ENCODE results near the gene SUPT20H. TPM values are rescaled to one million over a fixed set of nuclear protein-coding genes. Genes with fewer than 3 reads are reported as not detected.

Gene SUPT20H
- total and polyA plus RNA-seq, 2 experiments from 2014 or later = 47.5 to 58.3 TPM

- no peak for DNase-seq (ENCODE audit: low spot score)
- Histone ChIP-seq H3K4me1 (ENCODE audit: insufficient read depth) (no peaks in the 10 kb centered on the region), H3K27ac (no peak overlapping the region), H3K4me2 (no peak overlapping the region), H2AFZ (no peak overlapping the region), H3K36me3 (replicated peaks; ENCODE audit: insufficient read depth, low read depth) (no peaks in the 10 kb centered on the region), H4K20me1 (ENCODE audit: insufficient read depth, poor library complexity, severe bottlenecking) (no peaks in the 10 kb centered on the region), H3K9me2 (replicated peaks; ENCODE audit: insufficient read depth) (no peaks in the 10 kb centered on the region), H3K4me3 (no peak overlapping the region), H3K79me2 (no peaks in the 10 kb centered on the region), H3K27me3 (no peaks in the 10 kb centered on the region), H3K9me3 (ENCODE audit: low read depth) (no peaks in the 10 kb centered on the region)
- TF ChIP-seq EZH2 (IDR thresholded peaks at IDR 0.05; ENCODE audit: borderline replicate concordance) (no peak), EZH2phosphoT487 (IDR thresholded peaks at IDR 0.05; ENCODE audit: low read depth, severe bottlenecking, unreplicated experiment) (no peak)
- TF ChIP-seq, protein P1, sequence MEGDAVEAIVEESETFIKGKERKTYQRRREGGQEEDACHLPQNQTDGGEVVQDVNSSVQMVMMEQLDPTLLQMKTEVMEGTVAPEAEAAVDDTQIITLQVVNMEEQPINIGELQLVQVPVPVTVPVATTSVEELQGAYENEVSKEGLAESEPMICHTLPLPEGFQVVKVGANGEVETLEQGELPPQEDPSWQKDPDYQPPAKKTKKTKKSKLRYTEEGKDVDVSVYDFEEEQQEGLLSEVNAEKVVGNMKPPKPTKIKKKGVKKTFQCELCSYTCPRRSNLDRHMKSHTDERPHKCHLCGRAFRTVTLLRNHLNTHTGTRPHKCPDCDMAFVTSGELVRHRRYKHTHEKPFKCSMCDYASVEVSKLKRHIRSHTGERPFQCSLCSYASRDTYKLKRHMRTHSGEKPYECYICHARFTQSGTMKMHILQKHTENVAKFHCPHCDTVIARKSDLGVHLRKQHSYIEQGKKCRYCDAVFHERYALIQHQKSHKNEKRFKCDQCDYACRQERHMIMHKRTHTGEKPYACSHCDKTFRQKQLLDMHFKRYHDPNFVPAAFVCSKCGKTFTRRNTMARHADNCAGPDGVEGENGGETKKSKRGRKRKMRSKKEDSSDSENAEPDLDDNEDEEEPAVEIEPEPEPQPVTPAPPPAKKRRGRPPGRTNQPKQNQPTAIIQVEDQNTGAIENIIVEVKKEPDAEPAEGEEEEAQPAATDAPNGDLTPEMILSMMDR (IDR thresholded peaks at IDR 0.05; ENCODE audit: poor library complexity) = no peak
- 63% methylated on average over 2 of the region's 2 CpGs for WGBS (ENCODE audit: low lambda C conversion rate, missing lambda C conversion rate)
Measured at GRCh38 chr13:37075164-37075563, 15.7 kb upstream of the SUPT20H start.

- no peaks in the 10 kb centered on the region for H3K4me1 ChIP-seq (ENCODE audit: insufficient read depth)
- no peaks in the 10 kb centered on the region for H4K20me1 ChIP-seq (ENCODE audit: insufficient read depth, poor library complexity, severe bottlenecking)
- H3K4me2 ChIP-seq = no peak overlapping the region
- H2AFZ ChIP-seq = no peak overlapping the region
- no peaks in the 10 kb centered on the region for H3K79me2 ChIP-seq
- no peaks in the 10 kb centered on the region for H3K9me3 ChIP-seq (ENCODE audit: low read depth)
- no peak overlapping the region for H3K4me3 ChIP-seq
- no peak overlapping the region for H3K27ac ChIP-seq
- no peaks in the 10 kb centered on the region for H3K36me3 ChIP-seq (replicated peaks; ENCODE audit: insufficient read depth, low read depth)
- H3K9me2 ChIP-seq (replicated peaks; ENCODE audit: insufficient read depth) = no peaks in the 10 kb centered on the region
- H3K27me3 ChIP-seq = no peaks in the 10 kb centered on the region
- TF ChIP-seq EZH2phosphoT487 (IDR thresholded peaks at IDR 0.05; ENCODE audit: low read depth, severe bottlenecking, unreplicated experiment) (no peak), EZH2 (IDR thresholded peaks at IDR 0.05; ENCODE audit: borderline replicate concordance) (no peak)
- TF ChIP-seq, protein P1 (IDR thresholded peaks at IDR 0.05; ENCODE audit: poor library complexity) = peak; percentile 57
- WGBS (ENCODE audit: low lambda C conversion rate, missing lambda C conversion rate) = 27% methylated on average over 1 of the region's 1 CpG
- peak; percentile 32 for DNase-seq (ENCODE audit: low spot score)
Measured at GRCh38 chr13:37074703-37075102, 15.2 kb upstream of the SUPT20H start.

- H3K4me2 ChIP-seq = no peak overlapping the region
- no peaks in the 10 kb centered on the region for H3K9me3 ChIP-seq (ENCODE audit: low read depth)
- H3K27ac ChIP-seq = no peak overlapping the region
- no peaks in the 10 kb centered on the region for H3K27me3 ChIP-seq
- DNase-seq (ENCODE audit: low spot score) = no peak
- H3K36me3 ChIP-seq (replicated peaks; ENCODE audit: insufficient read depth, low read depth) = no peaks in the 10 kb centered on the region
- no peaks in the 10 kb centered on the region for H3K79me2 ChIP-seq
- no peaks in the 10 kb centered on the region for H4K20me1 ChIP-seq (ENCODE audit: insufficient read depth, poor library complexity, severe bottlenecking)
- WGBS (ENCODE audit: low lambda C conversion rate, missing lambda C conversion rate) = 74% methylated on average over 4 of the region's 4 CpGs
- TF ChIP-seq, protein P1 (IDR thresholded peaks at IDR 0.05; ENCODE audit: poor library complexity) = no peak
- TF ChIP-seq EZH2 (IDR thresholded peaks at IDR 0.05; ENCODE audit: borderline replicate concordance) = no peak
- no peak for TF ChIP-seq EZH2phosphoT487 (IDR thresholded peaks at IDR 0.05; ENCODE audit: low read depth, severe bottlenecking, unreplicated experiment)
- H3K4me3 ChIP-seq = no peak overlapping the region
- H3K4me1 ChIP-seq (ENCODE audit: insufficient read depth) = no peaks in the 10 kb centered on the region
- H3K9me2 ChIP-seq (replicated peaks; ENCODE audit: insufficient read depth) = no peaks in the 10 kb centered on the region
- H2AFZ ChIP-seq = no peak overlapping the region
Measured at GRCh38 chr13:37072024-37072423, 12.5 kb upstream of the SUPT20H start.

- Histone ChIP-seq H2AFZ (no peak overlapping the region), H3K9me3 (ENCODE audit: low read depth) (no peaks in the 10 kb centered on the region), H3K36me3 (replicated peaks; ENCODE audit: insufficient read depth, low read depth) (no peaks in the 10 kb centered on the region), H3K4me1 (ENCODE audit: insufficient read depth) (no peaks in the 10 kb centered on the region), H3K4me3 (no peak overlapping the region), H3K27me3 (no peaks in the 10 kb centered on the region), H3K9me2 (replicated peaks; ENCODE audit: insufficient read depth) (no peaks in the 10 kb centered on the region), H4K20me1 (ENCODE audit: insufficient read depth, poor library complexity, severe bottlenecking) (no peaks in the 10 kb centered on the region), H3K79me2 (no peaks in the 10 kb centered on the region), H3K4me2 (no peak overlapping the region), H3K27ac (no peak overlapping the region)
- WGBS (ENCODE audit: low lambda C conversion rate, missing lambda C conversion rate) = 95% methylated on average over 7 of the region's 7 CpGs
- no peak for DNase-seq (ENCODE audit: low spot score)
- TF ChIP-seq EZH2phosphoT487 (IDR thresholded peaks at IDR 0.05; ENCODE audit: low read depth, severe bottlenecking, unreplicated experiment) = no peak
Measured at GRCh38 chr13:37070956-37071355, 11.5 kb upstream of the SUPT20H start.
